ENCODE data around the gene PEMT.

Gene PEMT

GRCh38 chr17:17516941-17517720, 74.4 kb downstream of the PEMT start:
- peaks cover 30% of the 10 kb centered on the region for H3K4me1 ChIP-seq (ENCODE audit: insufficient read depth, insufficient read length)
- H3K9ac ChIP-seq (ENCODE audit: insufficient read length, low read depth) = no peak overlapping the region
- peaks cover 4% of the 10 kb centered on the region for H3K36me3 ChIP-seq (ENCODE audit: insufficient read depth, insufficient read length, low read length)
- H3K9me3 ChIP-seq (ENCODE audit: insufficient read depth, low read length) = no peaks in the 10 kb centered on the region
- DNase-seq (ENCODE audit: low read depth, low spot score) = no peak
- no peak overlapping the region for H3K4me3 ChIP-seq (ENCODE audit: insufficient read length, low read depth)
- no peak for TF ChIP-seq YY1 (IDR thresholded peaks at IDR 0.05; ENCODE audit: insufficient read depth, insufficient read length)
- TF ChIP-seq ZNF274 (IDR thresholded peaks at IDR 0.05; ENCODE audit: low read depth, low read length) = no peak
- H3K27me3 ChIP-seq (ENCODE audit: insufficient read depth, insufficient read length) = no peaks in the 10 kb centered on the region

GRCh38 chr17:17515934-17516930, 75.3 kb downstream of the PEMT start:
- Histone ChIP-seq H3K36me3 (ENCODE audit: insufficient read depth, insufficient read length, low read length) (peaks cover 4% of the 10 kb centered on the region), H3K9me3 (ENCODE audit: insufficient read depth, low read length) (no peaks in the 10 kb centered on the region), H3K4me1 (ENCODE audit: insufficient read depth, insufficient read length) (peaks cover 30% of the 10 kb centered on the region), H3K9ac (ENCODE audit: insufficient read length, low read depth) (peak overlapping the region; percentile 32), H3K4me3 (ENCODE audit: insufficient read length, low read depth) (no peak overlapping the region), H3K27me3 (ENCODE audit: insufficient read depth, insufficient read length) (no peaks in the 10 kb centered on the region)
- TF ChIP-seq SUZ12 (IDR thresholded peaks at IDR 0.05; ENCODE audit: extremely low read depth, insufficient read depth, insufficient read length) (no peak), YY1 (IDR thresholded peaks at IDR 0.05; ENCODE audit: insufficient read depth, insufficient read length) (no peak), ZNF274 (IDR thresholded peaks at IDR 0.05; ENCODE audit: low read depth, low read length) (no peak)
- no peak for DNase-seq (ENCODE audit: low read depth, low spot score)

DNA sequence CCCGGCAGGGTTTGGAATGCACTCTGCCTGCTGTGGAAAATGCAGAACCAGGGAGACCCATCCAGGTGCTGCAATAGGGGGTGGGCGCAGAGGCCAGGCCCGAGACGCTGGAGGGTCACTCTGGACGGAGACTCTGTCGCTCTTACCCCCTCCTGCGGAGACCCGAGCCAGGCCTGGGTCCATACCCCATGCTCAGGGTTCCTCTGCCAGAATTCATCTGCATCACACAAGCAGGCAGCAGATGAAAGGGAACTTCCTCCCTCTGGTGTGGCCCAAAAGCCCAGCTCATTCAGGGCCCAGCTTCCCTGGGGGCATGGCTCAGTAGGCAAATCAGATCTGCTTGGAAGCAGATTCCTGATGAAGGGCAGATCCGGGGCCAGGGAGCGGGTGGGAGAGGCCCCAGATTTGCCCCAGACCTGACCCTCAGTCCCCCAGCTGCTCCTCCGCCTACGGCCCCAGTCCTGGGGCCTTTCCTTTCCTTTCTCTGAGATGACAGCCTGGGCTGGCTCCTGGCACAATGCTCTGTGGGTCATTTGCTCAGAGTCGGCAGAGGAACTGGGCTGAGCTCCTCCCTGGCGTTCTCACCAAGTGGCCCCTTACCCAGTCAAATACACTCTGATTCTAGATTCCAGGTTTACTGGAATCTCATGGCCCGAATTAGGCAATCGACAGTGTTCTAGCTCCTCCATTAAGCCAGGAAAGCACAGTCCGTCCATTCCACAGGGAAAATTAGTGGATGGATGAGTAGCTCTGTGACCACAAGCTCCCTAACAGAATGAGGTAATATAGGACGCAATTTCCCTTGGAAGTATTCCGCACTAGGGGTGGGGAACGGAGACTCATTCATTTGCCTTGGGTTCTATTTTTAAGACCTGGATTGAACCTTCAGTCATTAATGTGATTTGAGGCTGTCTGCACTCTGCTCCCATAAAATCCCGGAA, 76.2 kb downstream of the PEMT start:
- DNase-seq (ENCODE audit: low read depth, low spot score) = peak; percentile 67
- TF ChIP-seq ZNF274 (IDR thresholded peaks at IDR 0.05; ENCODE audit: low read depth, low read length) (no peak), YY1 (IDR thresholded peaks at IDR 0.05; ENCODE audit: insufficient read depth, insufficient read length) (no peak), SUZ12 (IDR thresholded peaks at IDR 0.05; ENCODE audit: extremely low read depth, insufficient read depth, insufficient read length) (no peak)
- no peaks in the 10 kb centered on the region for H3K9me3 ChIP-seq (ENCODE audit: insufficient read depth, low read length)
- H3K9ac ChIP-seq (ENCODE audit: insufficient read length, low read depth) = peak overlapping the region; percentile 38
- H3K4me1 ChIP-seq (ENCODE audit: insufficient read depth, insufficient read length) = peaks cover 32% of the 10 kb centered on the region
- no peaks in the 10 kb centered on the region for H3K27me3 ChIP-seq (ENCODE audit: insufficient read depth, insufficient read length)
- H3K36me3 ChIP-seq (ENCODE audit: insufficient read depth, insufficient read length, low read length) = no peaks in the 10 kb centered on the region
- H3K4me3 ChIP-seq (ENCODE audit: insufficient read length, low read depth) = no peak overlapping the region

GRCh38 chr17:17514361-17514992, 77.0 kb downstream of the PEMT start:
- H3K4me3 ChIP-seq (ENCODE audit: insufficient read length, low read depth) = no peak overlapping the region
- H3K9ac ChIP-seq (ENCODE audit: insufficient read length, low read depth) = no peak overlapping the region
- TF ChIP-seq ZNF274 (IDR thresholded peaks at IDR 0.05; ENCODE audit: low read depth, low read length) = no peak
- no peak for TF ChIP-seq YY1 (IDR thresholded peaks at IDR 0.05; ENCODE audit: insufficient read depth, insufficient read length)
- no peak for TF ChIP-seq SUZ12 (IDR thresholded peaks at IDR 0.05; ENCODE audit: extremely low read depth, insufficient read depth, insufficient read length)
- H3K36me3 ChIP-seq (ENCODE audit: insufficient read depth, insufficient read length, low read length) = no peaks in the 10 kb centered on the region
- no peaks in the 10 kb centered on the region for H3K27me3 ChIP-seq (ENCODE audit: insufficient read depth, insufficient read length)
- H3K9me3 ChIP-seq (ENCODE audit: insufficient read depth, low read length) = no peaks in the 10 kb centered on the region
- no peak for DNase-seq (ENCODE audit: low read depth, low spot score)
- peaks cover 35% of the 10 kb centered on the region for H3K4me1 ChIP-seq (ENCODE audit: insufficient read depth, insufficient read length)

- peak overlapping the region; percentile 8 for H3K9ac ChIP-seq (ENCODE audit: insufficient read length, low read depth)
- H3K9me3 ChIP-seq (ENCODE audit: insufficient read depth, low read length) = no peaks in the 10 kb centered on the region
- no peaks in the 10 kb centered on the region for H3K36me3 ChIP-seq (ENCODE audit: insufficient read depth, insufficient read length, low read length)
- peaks cover 35% of the 10 kb centered on the region for H3K4me1 ChIP-seq (ENCODE audit: insufficient read depth, insufficient read length)
- H3K4me3 ChIP-seq (ENCODE audit: insufficient read length, low read depth) = no peak overlapping the region
- DNase-seq (ENCODE audit: low read depth, low spot score) = no peak
- no peak for TF ChIP-seq YY1 (IDR thresholded peaks at IDR 0.05; ENCODE audit: insufficient read depth, insufficient read length)
- no peak for TF ChIP-seq SUZ12 (IDR thresholded peaks at IDR 0.05; ENCODE audit: extremely low read depth, insufficient read depth, insufficient read length)
- TF ChIP-seq ZNF274 (IDR thresholded peaks at IDR 0.05; ENCODE audit: low read depth, low read length) = no peak
- H3K27me3 ChIP-seq (ENCODE audit: insufficient read depth, insufficient read length) = no peaks in the 10 kb centered on the region
These were observed 77.9 kb downstream of the PEMT start for GRCh38 chr17:17513626-17514025.

DNA sequence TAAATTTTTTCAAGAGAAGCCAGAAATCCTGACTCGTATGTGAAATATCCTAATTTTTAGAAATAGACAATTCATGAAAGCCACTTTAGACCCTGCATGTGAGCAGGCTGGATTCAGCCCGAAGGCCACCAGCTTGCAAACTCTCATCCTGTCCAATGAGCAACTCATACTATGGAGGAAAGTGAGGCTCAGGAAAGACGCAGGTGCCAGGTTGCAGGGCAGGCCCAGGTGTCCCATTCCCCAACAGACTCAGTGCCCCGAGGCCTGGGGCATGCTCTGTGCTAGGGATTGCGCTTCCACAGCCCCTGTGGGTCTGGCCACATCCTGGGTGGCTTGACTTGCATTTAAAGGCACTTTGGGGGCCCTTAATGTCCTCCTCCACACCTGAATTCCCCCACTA, 78.6 kb downstream of the PEMT start:
- H3K4me1 ChIP-seq (ENCODE audit: insufficient read depth, insufficient read length) = peaks cover 32% of the 10 kb centered on the region
- no peak for DNase-seq (ENCODE audit: low read depth, low spot score)
- H3K9me3 ChIP-seq (ENCODE audit: insufficient read depth, low read length) = no peaks in the 10 kb centered on the region
- no peaks in the 10 kb centered on the region for H3K27me3 ChIP-seq (ENCODE audit: insufficient read depth, insufficient read length)
- TF ChIP-seq YY1 (IDR thresholded peaks at IDR 0.05; ENCODE audit: insufficient read depth, insufficient read length) (no peak), SUZ12 (IDR thresholded peaks at IDR 0.05; ENCODE audit: extremely low read depth, insufficient read depth, insufficient read length) (no peak), ZNF274 (IDR thresholded peaks at IDR 0.05; ENCODE audit: low read depth, low read length) (no peak)
- no peaks in the 10 kb centered on the region for H3K36me3 ChIP-seq (ENCODE audit: insufficient read depth, insufficient read length, low read length)
- H3K9ac ChIP-seq (ENCODE audit: insufficient read length, low read depth) = no peak overlapping the region
- no peak overlapping the region for H3K4me3 ChIP-seq (ENCODE audit: insufficient read length, low read depth)
